ENCODE data around the gene TNNC2. TPM values are rescaled to one million over a fixed set of nuclear protein-coding genes. Genes with fewer than 3 reads are reported as not detected.

The TNNC2 gene
- total and polyA plus RNA-seq, 9 of the 15 experiments (the other 6 are each of a cell fraction or from before 2014, with no cell fraction given): not detected

DNA sequence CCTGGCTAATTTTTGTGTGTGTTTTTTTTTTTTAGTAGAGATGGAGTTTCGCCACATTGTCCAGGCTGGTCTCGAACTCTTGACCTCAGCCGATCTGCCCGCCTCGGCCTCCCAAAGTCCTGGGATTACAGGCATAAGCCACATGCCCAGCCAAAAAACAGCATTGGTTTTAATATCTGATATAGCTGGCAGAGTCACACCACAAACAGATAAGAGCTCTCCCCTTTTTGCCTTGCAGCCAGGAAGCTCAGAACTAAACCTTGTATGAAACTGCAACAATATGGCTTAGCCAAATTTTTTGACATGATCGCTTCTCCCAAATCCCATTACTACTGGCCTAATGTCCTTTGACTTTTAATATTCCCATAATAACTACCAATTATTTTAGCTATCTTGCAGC, 25.2 kb upstream of the TNNC2 start:
- no peak for ATAC-seq
- no peak overlapping the region for H3K4me2 ChIP-seq (ENCODE audit: insufficient read depth, low read length)
- no peak overlapping the region for H2AFZ ChIP-seq (ENCODE audit: low read depth, low read length)
- no peak for FAIRE-seq
- peaks cover 5% of the 10 kb centered on the region for H3K9me3 ChIP-seq (replicated peaks; ENCODE audit: control insufficient read depth, insufficient read depth, low read depth, low read length)
- H3K4me3 ChIP-seq: no peak overlapping the region
- no peaks in the 10 kb centered on the region for H4K20me1 ChIP-seq (replicated peaks; ENCODE audit: control insufficient read depth, insufficient read depth, low read length)
- peaks cover 15% of the 10 kb centered on the region for H3K79me2 ChIP-seq (ENCODE audit: control insufficient read depth, insufficient read depth, low read length)
- peaks cover 14% of the 10 kb centered on the region; the same call in 2 of the 3 replicates for H3K36me3 ChIP-seq (ENCODE audit: control insufficient read depth, insufficient read depth, low read length)
- no peak overlapping the region for H3K27ac ChIP-seq (ENCODE audit: extremely low read depth, low read depth, low read length)
- H3K27me3 ChIP-seq (ENCODE audit: control insufficient read depth in 2 of 2, insufficient read depth in 2 of 2, low read length in 2 of 2): no peaks in the 10 kb centered on the region
- no TSS peak for BruUV-seq (replicated peaks)
- DNase-seq (ENCODE audit: extremely low read depth in 1 of 4, low spot score in 3 of 4): no peak
- WGBS (ENCODE audit: insufficient coverage, low coverage, missing lambda C conversion rate): 92% methylated on average over 6 of the region's 6 CpGs
- no peaks in the 10 kb centered on the region for H3K9me1 ChIP-seq (ENCODE audit: control insufficient read depth, insufficient read depth, low read length)
- H3K4me1 ChIP-seq (replicated peaks in 1 of 2; ENCODE audit: control insufficient read depth in 2 of 2, insufficient read depth in 2 of 2, low read length in 2 of 2): peaks cover 18 to 28% of the 10 kb centered on the region in 2 experiments; a peak in 4 of 5 replicates
- TF ChIP-seq EGR1 (conservative IDR thresholded peaks at IDR 0.05): no peak
- TF ChIP-seq SRSF7 (optimal IDR thresholded peaks at IDR 0.05; ENCODE audit: low read depth, low read length): no peak
- TF ChIP-seq, protein P1, sequence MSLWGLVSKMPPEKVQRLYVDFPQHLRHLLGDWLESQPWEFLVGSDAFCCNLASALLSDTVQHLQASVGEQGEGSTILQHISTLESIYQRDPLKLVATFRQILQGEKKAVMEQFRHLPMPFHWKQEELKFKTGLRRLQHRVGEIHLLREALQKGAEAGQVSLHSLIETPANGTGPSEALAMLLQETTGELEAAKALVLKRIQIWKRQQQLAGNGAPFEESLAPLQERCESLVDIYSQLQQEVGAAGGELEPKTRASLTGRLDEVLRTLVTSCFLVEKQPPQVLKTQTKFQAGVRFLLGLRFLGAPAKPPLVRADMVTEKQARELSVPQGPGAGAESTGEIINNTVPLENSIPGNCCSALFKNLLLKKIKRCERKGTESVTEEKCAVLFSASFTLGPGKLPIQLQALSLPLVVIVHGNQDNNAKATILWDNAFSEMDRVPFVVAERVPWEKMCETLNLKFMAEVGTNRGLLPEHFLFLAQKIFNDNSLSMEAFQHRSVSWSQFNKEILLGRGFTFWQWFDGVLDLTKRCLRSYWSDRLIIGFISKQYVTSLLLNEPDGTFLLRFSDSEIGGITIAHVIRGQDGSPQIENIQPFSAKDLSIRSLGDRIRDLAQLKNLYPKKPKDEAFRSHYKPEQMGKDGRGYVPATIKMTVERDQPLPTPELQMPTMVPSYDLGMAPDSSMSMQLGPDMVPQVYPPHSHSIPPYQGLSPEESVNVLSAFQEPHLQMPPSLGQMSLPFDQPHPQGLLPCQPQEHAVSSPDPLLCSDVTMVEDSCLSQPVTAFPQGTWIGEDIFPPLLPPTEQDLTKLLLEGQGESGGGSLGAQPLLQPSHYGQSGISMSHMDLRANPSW (CRISPR knock-in tag; IDR thresholded peaks at IDR 0.05): no peak
- TF ChIP-seq NR3C1 (CRISPR knock-in tag; IDR thresholded peaks at IDR 0.05): no peak
- TF ChIP-seq CSDE1 (IDR thresholded peaks at IDR 0.05): no peak
- no peak for TF ChIP-seq CEBPB (tag; IDR thresholded peaks at IDR 0.05)
- no peak for TF ChIP-seq BCL6 (CRISPR knock-in tag; IDR thresholded peaks at IDR 0.05)
- TF ChIP-seq, protein P2, sequence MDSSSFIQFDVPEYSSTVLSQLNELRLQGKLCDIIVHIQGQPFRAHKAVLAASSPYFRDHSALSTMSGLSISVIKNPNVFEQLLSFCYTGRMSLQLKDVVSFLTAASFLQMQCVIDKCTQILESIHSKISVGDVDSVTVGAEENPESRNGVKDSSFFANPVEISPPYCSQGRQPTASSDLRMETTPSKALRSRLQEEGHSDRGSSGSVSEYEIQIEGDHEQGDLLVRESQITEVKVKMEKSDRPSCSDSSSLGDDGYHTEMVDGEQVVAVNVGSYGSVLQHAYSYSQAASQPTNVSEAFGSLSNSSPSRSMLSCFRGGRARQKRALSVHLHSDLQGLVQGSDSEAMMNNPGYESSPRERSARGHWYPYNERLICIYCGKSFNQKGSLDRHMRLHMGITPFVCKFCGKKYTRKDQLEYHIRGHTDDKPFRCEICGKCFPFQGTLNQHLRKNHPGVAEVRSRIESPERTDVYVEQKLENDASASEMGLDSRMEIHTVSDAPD (CRISPR knock-in tag; IDR thresholded peaks at IDR 0.05): no peak
- TF ChIP-seq, protein P3, sequence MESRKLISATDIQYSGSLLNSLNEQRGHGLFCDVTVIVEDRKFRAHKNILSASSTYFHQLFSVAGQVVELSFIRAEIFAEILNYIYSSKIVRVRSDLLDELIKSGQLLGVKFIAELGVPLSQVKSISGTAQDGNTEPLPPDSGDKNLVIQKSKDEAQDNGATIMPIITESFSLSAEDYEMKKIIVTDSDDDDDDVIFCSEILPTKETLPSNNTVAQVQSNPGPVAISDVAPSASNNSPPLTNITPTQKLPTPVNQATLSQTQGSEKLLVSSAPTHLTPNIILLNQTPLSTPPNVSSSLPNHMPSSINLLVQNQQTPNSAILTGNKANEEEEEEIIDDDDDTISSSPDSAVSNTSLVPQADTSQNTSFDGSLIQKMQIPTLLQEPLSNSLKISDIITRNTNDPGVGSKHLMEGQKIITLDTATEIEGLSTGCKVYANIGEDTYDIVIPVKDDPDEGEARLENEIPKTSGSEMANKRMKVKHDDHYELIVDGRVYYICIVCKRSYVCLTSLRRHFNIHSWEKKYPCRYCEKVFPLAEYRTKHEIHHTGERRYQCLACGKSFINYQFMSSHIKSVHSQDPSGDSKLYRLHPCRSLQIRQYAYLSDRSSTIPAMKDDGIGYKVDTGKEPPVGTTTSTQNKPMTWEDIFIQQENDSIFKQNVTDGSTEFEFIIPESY (CRISPR knock-in tag; IDR thresholded peaks at IDR 0.05): no peak
- no peak for TF ChIP-seq DPF2 (IDR thresholded peaks at IDR 0.05)
- no peak for TF ChIP-seq E2F1 (CRISPR knock-in tag; IDR thresholded peaks at IDR 0.05)
- no peak for TF ChIP-seq HOMEZ (CRISPR knock-in tag; IDR thresholded peaks at IDR 0.05)
- TF ChIP-seq SNIP1 (IDR thresholded peaks at IDR 0.05; ENCODE audit: low read depth): no peak
- H3K9ac ChIP-seq (ENCODE audit: insufficient read depth in 1 of 2, low read depth in 2 of 2, low read length in 2 of 2): no peak overlapping the region
- CTCF ChIA-PET (ENCODE audit: low intra/inter-chr PET ratio): no interaction called here
- in situ Hi-C loops (cut with MboI): no loop called here
- POLR2A ChIA-PET: interaction anchor here (0.7 to 2.3 kb wide), 2 partner anchors 11 kb away, joined by 3 to 19 read pairs; no protein-coding TSS in a partner anchor
- intact Hi-C loops (cut with micrococcal nuclease): no loop called here

Measured in K562 (cell line).